Upper lobe of right lung (tissue), 1 donor: ENCODE results near the gene LRRC10. TPM values are rescaled to one million over a fixed set of nuclear protein-coding genes. Genes with fewer than 3 reads are reported as not detected.

Source experiments
- ATAC-seq: fragments of 200-7000 bp; cut with Tn5 transposase; one replicate; pipeline ENCODE4 v1.9.1; 2020; ENCODE audit warnings: mild to moderate bottlenecking, moderate library complexity
- DNase-seq: peaks from one replicate; pipeline ENCODE4 v3.0.0-alpha.2; 2020
- H3K27ac ChIP-seq: fragments of 200-600 bp; one replicate; pipeline ENCODE4 v1.8.0; 2022
- H3K27me3 ChIP-seq: fragments of 200-600 bp; one replicate; pipeline ENCODE4 v1.8.0; 2022; ENCODE audit warnings: mild to moderate bottlenecking
- H3K36me3 ChIP-seq: fragments of 200-600 bp; one replicate; pipeline ENCODE4 v1.8.0; 2022
- H3K4me1 ChIP-seq: fragments of 200-600 bp; one replicate; pipeline ENCODE4 v1.8.0; 2022
- H3K4me3 ChIP-seq: fragments of 200-600 bp; one replicate; pipeline ENCODE4 v1.8.0; 2022; ENCODE audit warnings: mild to moderate bottlenecking
- H3K9me3 ChIP-seq: fragments of 200-600 bp; one replicate; pipeline ENCODE4 v1.8.0; 2022
- CTCF ChIP-seq: fragments of 200-600 bp; IDR thresholded peaks from one replicate; pipeline ENCODE4 v1.8.0; 2022; ENCODE audit warnings: antibody characterized with exemption
- intact Hi-C: fragments of 100-400 bp; cut with DNase I; formaldehyde crosslinking; loops from one replicate; pipeline ENCODE4 v1.11.0; 2022
- total RNA-seq: library from RNA; stranded (reverse); fragmentation: NEBNext Ultra II Directional; extraction: Animal tissue kit (Norgen Biotek cat#: 25700); gene quantifications from one replicate; pipeline ENCODE4 v1.2.1, GENCODE V29; 2021
- donor health status: DM: no; HTN: yes; CAD: no; lungs with severe emphysema.

The LRRC10 gene
- total RNA-seq, 1 donor from 2014 or later, result not detected

- H3K27me3 ChIP-seq, result no peaks in the 10 kb centered on the region
- peaks cover 4% of the 10 kb centered on the region for H3K4me1 ChIP-seq
- H3K4me3 ChIP-seq, result no peak overlapping the region
- DNase-seq (no peak), ATAC-seq (no peak)
- H3K27ac ChIP-seq, result no peak overlapping the region
- intact Hi-C loops, result no loop called here
- H3K9me3 ChIP-seq, result no peaks in the 10 kb centered on the region
- H3K36me3 ChIP-seq, result no peaks in the 10 kb centered on the region
- no peak for TF ChIP-seq CTCF
Measured at GRCh38 chr12:69653703-69654102, 43.0 kb upstream of the LRRC10 start.

- Histone ChIP-seq H3K4me1 (peaks cover 4% of the 10 kb centered on the region), H3K36me3 (no peaks in the 10 kb centered on the region), H3K27ac (no peak overlapping the region), H3K4me3 (no peak overlapping the region), H3K9me3 (no peaks in the 10 kb centered on the region), H3K27me3 (no peaks in the 10 kb centered on the region)
- no peak for TF ChIP-seq CTCF
- DNase-seq, result no peak
- intact Hi-C loops, result no loop called here
- no peak for ATAC-seq
Measured at GRCh38 chr12:69651922-69652321, 41.2 kb upstream of the LRRC10 start.

- ATAC-seq (no peak), DNase-seq (no peak)
- H3K4me3 ChIP-seq, result no peak overlapping the region
- no peaks in the 10 kb centered on the region for H3K4me1 ChIP-seq
- H3K9me3 ChIP-seq, result no peaks in the 10 kb centered on the region
- TF ChIP-seq CTCF, result no peak
- no peaks in the 10 kb centered on the region for H3K27me3 ChIP-seq
- intact Hi-C loops, result no loop called here
- H3K36me3 ChIP-seq, result no peaks in the 10 kb centered on the region
- H3K27ac ChIP-seq, result no peak overlapping the region
Measured at GRCh38 chr12:69649529-69649928, 38.8 kb upstream of the LRRC10 start.

GRCh38 chr12:69648476-69648875 is 37.8 kb upstream of the LRRC10 start:
- no peak for DNase-seq
- H3K9me3 ChIP-seq, result no peaks in the 10 kb centered on the region
- H3K4me1 ChIP-seq, result no peaks in the 10 kb centered on the region
- ATAC-seq, result no peak
- no peak for TF ChIP-seq CTCF
- H3K36me3 ChIP-seq, result no peaks in the 10 kb centered on the region
- intact Hi-C loops, result no loop called here
- no peaks in the 10 kb centered on the region for H3K27me3 ChIP-seq
- no peak overlapping the region for H3K27ac ChIP-seq
- no peak overlapping the region for H3K4me3 ChIP-seq

GRCh38 chr12:69647178-69647577 is 36.5 kb upstream of the LRRC10 start:
- H3K27ac ChIP-seq, result no peak overlapping the region
- intact Hi-C loops, result no loop called here
- H3K9me3 ChIP-seq, result no peaks in the 10 kb centered on the region
- no peaks in the 10 kb centered on the region for H3K36me3 ChIP-seq
- TF ChIP-seq CTCF, result no peak
- ATAC-seq (no peak), DNase-seq (no peak)
- no peaks in the 10 kb centered on the region for H3K27me3 ChIP-seq
- H3K4me3 ChIP-seq, result no peak overlapping the region
- H3K4me1 ChIP-seq, result no peaks in the 10 kb centered on the region

- Histone ChIP-seq H3K4me3 (no peak overlapping the region), H3K27me3 (no peaks in the 10 kb centered on the region), H3K9me3 (no peaks in the 10 kb centered on the region), H3K27ac (no peak overlapping the region), H3K36me3 (no peaks in the 10 kb centered on the region), H3K4me1 (no peaks in the 10 kb centered on the region)
- no peak for TF ChIP-seq CTCF
- ATAC-seq (no peak), DNase-seq (no peak)
- intact Hi-C loops, result no loop called here
Measured at GRCh38 chr12:69645031-69645430, 34.3 kb upstream of the LRRC10 start.
